ENCODE results near the gene LARP1B. TPM values are rescaled to one million over a fixed set of nuclear protein-coding genes. Genes with fewer than 3 reads are reported as not detected.

The LARP1B gene
- total RNA-seq, 1 experiment from 2014 or later, result 31.1 TPM

- ChIA-PET POLR2A (no interaction called here), CTCF (no interaction called here), RAD21 (ENCODE audit: low non-redundant PET in 1 of 2, low total read pairs in 2 of 2, uncharacterized antibody in 2 of 2, unreplicated experiment in 2 of 2) (no interaction called here)
- Histone ChIP-seq H3K4me1 (ENCODE audit: control insufficient read depth in 1 of 2, insufficient read depth in 2 of 2, low read length in 2 of 2) (peaks cover 7 to 10% of the 10 kb centered on the region in 2 experiments), H3K27ac (ENCODE audit: low read depth, low read length) (no peak overlapping the region), H2AFZ (ENCODE audit: low read depth, low read length, poor library complexity, severe bottlenecking) (no peak overlapping the region), H3K27me3 (ENCODE audit: insufficient read depth, low read length) (no peaks in the 10 kb centered on the region), H3K9me3 (ENCODE audit: control insufficient read depth in 1 of 2, insufficient read depth in 1 of 2, low read depth in 1 of 2, low read length in 2 of 2) (no peaks in the 10 kb centered on the region), H3K79me2 (ENCODE audit: insufficient read depth, low read length) (no peaks in the 10 kb centered on the region; the same call in 1 of the 2 replicates), H4K20me1 (ENCODE audit: insufficient read depth) (0 out of 2 replicates have a peak, but pooled peaks cover 3% of the 10 kb centered on the region), H3K36me3 (ENCODE audit: control insufficient read depth in 1 of 2, insufficient read depth in 2 of 2, low read length in 2 of 2) (no peaks in the 10 kb centered on the region), H3K4me3 (replicated peaks in 1 of 2; ENCODE audit: low read depth in 1 of 2, low read length in 2 of 2) (no peak overlapping the region), H3K9ac (ENCODE audit: low read length) (no peak overlapping the region), H3K9me2 (ENCODE audit: insufficient read depth) (no peaks in the 10 kb centered on the region), H3K4me2 (ENCODE audit: low read length) (no peak overlapping the region)
- ATAC-seq, result no peak
- no peak for DNase-seq (ENCODE audit: low read depth, low spot score)
- intact Hi-C loops (cut with micrococcal nuclease), result no loop called here
- no TSS peak for BruUV-seq (replicated peaks)
- TF ChIP-seq, protein P1, sequence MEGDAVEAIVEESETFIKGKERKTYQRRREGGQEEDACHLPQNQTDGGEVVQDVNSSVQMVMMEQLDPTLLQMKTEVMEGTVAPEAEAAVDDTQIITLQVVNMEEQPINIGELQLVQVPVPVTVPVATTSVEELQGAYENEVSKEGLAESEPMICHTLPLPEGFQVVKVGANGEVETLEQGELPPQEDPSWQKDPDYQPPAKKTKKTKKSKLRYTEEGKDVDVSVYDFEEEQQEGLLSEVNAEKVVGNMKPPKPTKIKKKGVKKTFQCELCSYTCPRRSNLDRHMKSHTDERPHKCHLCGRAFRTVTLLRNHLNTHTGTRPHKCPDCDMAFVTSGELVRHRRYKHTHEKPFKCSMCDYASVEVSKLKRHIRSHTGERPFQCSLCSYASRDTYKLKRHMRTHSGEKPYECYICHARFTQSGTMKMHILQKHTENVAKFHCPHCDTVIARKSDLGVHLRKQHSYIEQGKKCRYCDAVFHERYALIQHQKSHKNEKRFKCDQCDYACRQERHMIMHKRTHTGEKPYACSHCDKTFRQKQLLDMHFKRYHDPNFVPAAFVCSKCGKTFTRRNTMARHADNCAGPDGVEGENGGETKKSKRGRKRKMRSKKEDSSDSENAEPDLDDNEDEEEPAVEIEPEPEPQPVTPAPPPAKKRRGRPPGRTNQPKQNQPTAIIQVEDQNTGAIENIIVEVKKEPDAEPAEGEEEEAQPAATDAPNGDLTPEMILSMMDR (IDR thresholded peaks at IDR 0.05 in 2 of 3, conservative IDR thresholded peaks at IDR 0.05 in 1 of 3; ENCODE audit: borderline replicate concordance in 1 of 3, insufficient read depth in 1 of 3, low read depth in 2 of 3, low read length in 2 of 3), result no peak
- TF ChIP-seq CEBPB (IDR thresholded peaks at IDR 0.05; ENCODE audit: low read depth) (no peak), EZH2 (IDR thresholded peaks at IDR 0.05) (no peak), ELF1 (IDR thresholded peaks at IDR 0.05; ENCODE audit: borderline replicate concordance, low read depth) (no peak), POLR2AphosphoS5 (IDR thresholded peaks at IDR 0.05; ENCODE audit: low read depth, low read length) (no peak), EGR1 (IDR thresholded peaks at IDR 0.05; ENCODE audit: low read depth) (no peak), YY1 (IDR thresholded peaks at IDR 0.05; ENCODE audit: extremely low read depth, insufficient replicate concordance, low read depth, low read length) (no peak)
Observed at GRCh38 chr4:128168701-128169100, 107.6 kb downstream of the LARP1B start.

- H3K27me3 ChIP-seq (ENCODE audit: insufficient read depth, low read length), result no peaks in the 10 kb centered on the region
- H3K4me2 ChIP-seq (ENCODE audit: low read length), result no peak overlapping the region
- ChIA-PET POLR2A (no interaction called here), RAD21 (ENCODE audit: low non-redundant PET in 1 of 2, low total read pairs in 2 of 2, uncharacterized antibody in 2 of 2, unreplicated experiment in 2 of 2) (no interaction called here), CTCF (no interaction called here)
- ATAC-seq (no peak), DNase-seq (ENCODE audit: low read depth, low spot score) (no peak)
- H2AFZ ChIP-seq (ENCODE audit: low read depth, low read length, poor library complexity, severe bottlenecking), result no peak overlapping the region
- 0 out of 2 replicates have a peak, but pooled peaks cover 3% of the 10 kb centered on the region for H4K20me1 ChIP-seq (ENCODE audit: insufficient read depth)
- no peak overlapping the region for H3K4me3 ChIP-seq (replicated peaks in 1 of 2; ENCODE audit: low read depth in 1 of 2, low read length in 2 of 2)
- H3K9me2 ChIP-seq (ENCODE audit: insufficient read depth), result no peaks in the 10 kb centered on the region
- H3K4me1 ChIP-seq (ENCODE audit: control insufficient read depth in 1 of 2, insufficient read depth in 2 of 2, low read length in 2 of 2), result peaks cover 3 to 4% of the 10 kb centered on the region in 2 experiments
- H3K9ac ChIP-seq (ENCODE audit: low read length), result no peak overlapping the region
- H3K27ac ChIP-seq (ENCODE audit: low read depth, low read length), result no peak overlapping the region
- no peak for TF ChIP-seq FOSL1 (IDR thresholded peaks at IDR 0.05; ENCODE audit: low read depth)
- TF ChIP-seq TCF7L2 (IDR thresholded peaks at IDR 0.05; ENCODE audit: borderline replicate concordance, extremely low read depth, insufficient read depth, insufficient read length), result no peak
- TF ChIP-seq EGR1 (IDR thresholded peaks at IDR 0.05; ENCODE audit: low read depth), result no peak
- TF ChIP-seq SIN3A (IDR thresholded peaks at IDR 0.05; ENCODE audit: low read depth), result no peak
- no peak for TF ChIP-seq SP1 (IDR thresholded peaks at IDR 0.05; ENCODE audit: low read depth)
- TF ChIP-seq YY1 (IDR thresholded peaks at IDR 0.05; ENCODE audit: extremely low read depth, insufficient replicate concordance, low read depth, low read length), result no peak
- TF ChIP-seq ATF3 (IDR thresholded peaks at IDR 0.05), result no peak
- no peak for TF ChIP-seq JUND (IDR thresholded peaks at IDR 0.05)
- intact Hi-C loops (cut with micrococcal nuclease), result no loop called here
- BruUV-seq (replicated peaks), result no TSS peak
- no peaks in the 10 kb centered on the region for H3K9me3 ChIP-seq (ENCODE audit: control insufficient read depth in 1 of 2, insufficient read depth in 1 of 2, low read depth in 1 of 2, low read length in 2 of 2)
- no peaks in the 10 kb centered on the region; the same call in 1 of the 2 replicates for H3K79me2 ChIP-seq (ENCODE audit: insufficient read depth, low read length)
- no peaks in the 10 kb centered on the region for H3K36me3 ChIP-seq (ENCODE audit: control insufficient read depth in 1 of 2, insufficient read depth in 2 of 2, low read length in 2 of 2)
Observed at GRCh38 chr4:128169245-128169644, 108.1 kb downstream of the LARP1B start.
